Stimulated activated memory B cell treated with anti-CD40 and anti-IgM and Interleukin-4, amounts not matched to agents 10 μg/mL and 1 μg/mL and 100 μg/mL, for 72 hours (primary cell): Measurements from ENCODE around the gene PLXNA3.
"Not testable (repeated sequence)": the region's sequence is repeated elsewhere in the genome, so short reads cannot be mapped to it uniquely, and the experiment has no call there.

Source experiments
- ATAC-seq: fragments of 150-1000 bp; cut with Tn5 transposase; 2 replicates; pipeline ENCODE4 v1.10.0; 2021
- H3K27ac Mint-ChIP-seq: one replicate; pipeline ENCODE4 v1.8.0; 2022; ENCODE audit warnings: mild to moderate bottlenecking, mixed read lengths
- H3K27me3 Mint-ChIP-seq: one replicate; pipeline ENCODE4 v1.8.0; 2022; ENCODE audit warnings: mixed read lengths
- H3K36me3 Mint-ChIP-seq: one replicate; pipeline ENCODE4 v1.8.0; 2022; ENCODE audit warnings: mixed read lengths
- H3K4me1 Mint-ChIP-seq: one replicate; pipeline ENCODE4 v1.8.0; 2022; ENCODE audit warnings: mixed read lengths
- H3K4me3 Mint-ChIP-seq: one replicate; pipeline ENCODE4 v1.8.0; 2022; ENCODE audit warnings: mild to moderate bottlenecking, moderate library complexity, mixed read lengths
- H3K9me3 Mint-ChIP-seq: one replicate; pipeline ENCODE4 v1.8.0; 2022; ENCODE audit warnings: mixed read lengths

PLXNA3 gene

DNA sequence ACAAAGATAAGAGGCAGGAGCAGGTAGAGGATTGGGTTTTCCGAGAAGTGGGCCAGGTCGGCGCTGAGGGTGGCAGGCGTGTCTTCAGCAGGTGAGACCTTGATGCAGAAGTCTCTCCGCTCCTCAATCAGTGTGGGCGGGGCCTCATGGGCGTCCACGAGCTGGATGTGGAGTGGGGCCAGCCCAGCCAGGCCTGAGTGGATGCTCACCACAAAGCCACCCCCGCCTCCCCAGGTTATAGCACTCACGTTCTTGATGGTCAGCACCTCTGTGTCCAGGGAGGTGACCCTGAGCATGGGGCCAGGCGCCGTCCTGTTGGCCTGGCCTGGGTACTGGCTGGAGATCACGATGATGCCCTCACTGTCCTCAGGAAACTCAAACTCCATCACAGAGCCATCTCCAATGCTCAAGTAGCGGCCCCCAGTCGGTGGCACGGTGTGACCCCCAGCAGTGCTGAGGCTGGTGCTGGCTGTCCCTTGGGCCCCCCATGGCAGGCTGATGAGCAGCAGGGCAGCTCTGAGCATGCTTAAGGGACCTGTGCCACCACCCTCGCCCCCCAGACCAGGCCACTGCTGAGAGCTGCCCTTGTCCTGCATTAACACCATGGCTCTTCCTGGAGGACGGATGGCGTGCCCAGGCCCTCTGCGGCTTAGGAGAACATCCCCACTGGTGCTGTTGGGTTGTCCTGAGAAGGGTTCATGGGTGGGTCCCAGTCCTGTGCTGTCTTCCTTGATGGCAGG lies 30.4 kb downstream of the PLXNA3 start:
- Mint-ChIP-seq H3K4me1 (peaks cover 37% of the 10 kb centered on the region), H3K27ac (no peak overlapping the region), H3K9me3 (no peaks in the 10 kb centered on the region), H3K36me3 (peaks cover 14% of the 10 kb centered on the region), H3K4me3 (peak overlapping the region; percentile 94), H3K27me3 (no peaks in the 10 kb centered on the region)
- no peak for ATAC-seq

DNA sequence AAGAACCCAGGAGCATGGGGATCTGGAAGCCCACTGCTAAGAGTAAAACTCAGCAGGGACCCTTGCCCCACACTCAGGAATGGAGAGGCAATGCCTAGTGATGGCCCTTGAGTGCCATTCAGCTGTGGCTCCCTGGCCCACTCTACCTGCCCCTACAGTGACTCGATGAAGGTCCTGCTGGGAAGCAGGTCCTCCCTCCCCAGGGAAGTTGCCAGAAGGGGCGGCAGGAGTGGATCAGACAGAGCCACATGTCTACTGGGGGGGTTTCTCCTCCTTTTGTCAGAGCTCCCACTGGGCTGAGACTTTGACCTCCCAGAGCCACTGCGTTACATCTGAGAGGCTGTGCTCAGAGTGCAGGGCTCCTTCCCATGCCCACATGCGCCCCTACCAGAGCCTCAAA lies 31.1 kb downstream of the PLXNA3 start:
- no peaks in the 10 kb centered on the region for H3K9me3 Mint-ChIP-seq
- peak overlapping the region; percentile 95 for H3K27ac Mint-ChIP-seq
- H3K36me3 Mint-ChIP-seq = peaks cover 14% of the 10 kb centered on the region
- H3K4me1 Mint-ChIP-seq = peaks cover 35% of the 10 kb centered on the region
- H3K27me3 Mint-ChIP-seq = no peaks in the 10 kb centered on the region
- peak overlapping the region; percentile 94 for H3K4me3 Mint-ChIP-seq
- ATAC-seq = no peak

DNA sequence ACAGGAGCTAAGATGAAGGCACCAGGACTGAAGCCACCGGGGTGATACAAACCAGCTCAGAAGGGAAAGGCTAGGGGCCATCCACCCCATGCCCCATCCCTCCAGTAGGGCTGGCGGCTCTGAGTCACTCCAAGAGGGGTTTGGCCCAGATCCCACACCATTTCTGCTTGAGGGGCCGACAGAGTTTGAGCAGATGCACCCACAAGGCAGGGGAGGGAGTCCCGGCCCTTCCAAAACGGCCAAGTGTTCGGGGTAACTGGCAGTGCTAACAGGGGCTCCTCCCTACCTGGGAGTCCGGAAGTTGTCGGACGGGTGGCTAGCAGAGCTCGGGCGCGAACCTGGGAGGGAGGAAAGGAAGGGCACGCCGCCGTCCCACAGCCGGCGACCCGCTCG lies 31.9 kb downstream of the PLXNA3 start:
- H3K4me3 Mint-ChIP-seq = peak overlapping the region; percentile 94
- H3K4me1 Mint-ChIP-seq = peaks cover 35% of the 10 kb centered on the region
- H3K9me3 Mint-ChIP-seq = no peaks in the 10 kb centered on the region
- H3K27ac Mint-ChIP-seq = peak overlapping the region; percentile 95
- no peaks in the 10 kb centered on the region for H3K27me3 Mint-ChIP-seq
- ATAC-seq = peak; percentile 25
- H3K36me3 Mint-ChIP-seq = peaks cover 14% of the 10 kb centered on the region

DNA sequence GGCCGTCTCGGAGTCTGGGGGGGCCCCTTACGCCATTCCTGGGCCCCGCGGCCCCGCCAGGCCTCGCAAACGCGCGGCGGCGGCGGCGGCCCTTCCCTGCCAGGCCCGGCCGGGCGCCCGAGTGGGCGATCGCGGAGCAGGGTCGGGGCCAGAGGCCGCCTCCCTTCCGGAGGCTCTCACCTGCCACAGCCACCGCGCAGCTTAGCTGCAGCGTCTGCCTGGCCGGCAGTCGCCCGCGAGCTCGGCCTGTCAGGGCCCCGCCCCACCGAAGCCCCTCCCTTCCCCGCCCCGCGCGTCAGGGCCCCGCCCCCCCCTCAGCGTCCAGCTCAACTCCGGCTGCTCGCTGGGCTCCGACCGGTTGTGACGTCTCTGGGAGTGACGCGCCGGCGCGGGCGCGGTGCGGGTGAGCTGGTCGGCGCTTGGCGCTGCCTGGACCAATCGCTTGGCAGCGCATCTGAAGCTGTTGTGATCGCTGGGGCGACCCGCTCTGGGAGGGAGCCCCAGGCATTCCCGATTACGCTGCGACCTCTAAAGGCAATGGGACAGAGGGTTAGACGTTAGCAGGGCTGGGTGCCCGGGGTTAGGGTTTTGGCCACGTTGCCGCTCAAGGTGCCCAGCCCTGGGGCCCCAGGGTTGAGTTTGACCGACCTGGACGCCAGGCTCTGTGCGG lies 32.5 kb downstream of the PLXNA3 start, which contains the start of gene SLC10A3:
TSS of gene SLC10A3 (minus strand) at position 216 of the 670 bp plus-strand sequence. CDS start 1,689 bp downstream, outside the sequence.
- peaks cover 35% of the 10 kb centered on the region for H3K4me1 Mint-ChIP-seq
- peak; percentile 93 for ATAC-seq
- H3K27me3 Mint-ChIP-seq = no peaks in the 10 kb centered on the region
- H3K9me3 Mint-ChIP-seq = no peaks in the 10 kb centered on the region
- H3K27ac Mint-ChIP-seq = peak within 1 kb of the TSS; percentile 95
- H3K36me3 Mint-ChIP-seq = peaks cover 14% of the 10 kb centered on the region
- peak within 1 kb of the TSS; percentile 94 for H3K4me3 Mint-ChIP-seq

DNA sequence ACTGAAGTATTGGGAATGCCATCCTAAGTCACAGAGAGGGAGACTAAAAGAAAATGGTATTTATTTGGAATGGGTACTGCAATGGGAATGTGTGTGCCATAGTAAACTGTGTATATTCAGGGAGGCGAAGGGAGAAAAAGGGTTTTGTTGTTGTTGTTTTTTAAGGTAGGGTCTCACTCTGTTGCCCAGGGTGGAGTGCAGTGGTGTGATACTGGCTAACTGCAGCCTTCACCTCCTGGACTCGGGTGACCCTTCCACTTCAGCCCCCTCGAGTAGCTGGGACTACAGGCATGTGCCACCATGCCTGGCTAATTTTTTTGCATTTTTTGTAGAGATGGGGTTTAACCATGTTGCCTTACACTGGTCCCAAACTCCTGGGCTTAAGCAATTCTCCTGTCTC lies 36.6 kb downstream of the PLXNA3 start:
- Mint-ChIP-seq H3K9me3 (no peaks in the 10 kb centered on the region), H3K4me1 (peaks cover 14% of the 10 kb centered on the region), H3K27me3 (no peaks in the 10 kb centered on the region), H3K36me3 (no peaks in the 10 kb centered on the region), H3K27ac (no peak overlapping the region), H3K4me3 (no peak overlapping the region)
- no peak for ATAC-seq

DNA sequence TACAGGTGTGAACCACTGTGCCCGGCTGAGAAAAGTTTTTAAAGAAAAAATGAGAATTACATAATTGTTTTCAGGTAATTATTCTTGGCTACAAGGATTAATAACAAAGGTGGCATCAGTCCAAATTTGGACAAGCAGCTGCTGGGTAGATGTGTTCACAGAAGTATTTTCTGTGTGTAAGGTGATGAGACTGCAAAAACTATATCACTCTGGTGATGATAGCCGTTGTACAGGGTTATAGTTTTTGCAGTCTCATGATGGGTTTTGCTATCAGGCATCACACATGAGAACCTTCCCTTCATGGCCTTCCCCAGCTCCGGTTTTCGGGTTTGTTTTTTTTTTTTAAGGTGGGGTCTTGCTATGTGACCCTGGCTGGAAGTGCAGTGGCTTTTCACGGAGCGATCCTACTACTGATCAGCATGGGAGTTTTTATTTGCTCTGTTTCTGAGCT lies 37.4 kb downstream of the PLXNA3 start:
- ATAC-seq = no peak
- no peaks in the 10 kb centered on the region for H3K27me3 Mint-ChIP-seq
- H3K4me3 Mint-ChIP-seq = no peak overlapping the region
- no peaks in the 10 kb centered on the region for H3K9me3 Mint-ChIP-seq
- no peaks in the 10 kb centered on the region for H3K36me3 Mint-ChIP-seq
- H3K27ac Mint-ChIP-seq = no peak overlapping the region
- peaks cover 11% of the 10 kb centered on the region for H3K4me1 Mint-ChIP-seq

DNA sequence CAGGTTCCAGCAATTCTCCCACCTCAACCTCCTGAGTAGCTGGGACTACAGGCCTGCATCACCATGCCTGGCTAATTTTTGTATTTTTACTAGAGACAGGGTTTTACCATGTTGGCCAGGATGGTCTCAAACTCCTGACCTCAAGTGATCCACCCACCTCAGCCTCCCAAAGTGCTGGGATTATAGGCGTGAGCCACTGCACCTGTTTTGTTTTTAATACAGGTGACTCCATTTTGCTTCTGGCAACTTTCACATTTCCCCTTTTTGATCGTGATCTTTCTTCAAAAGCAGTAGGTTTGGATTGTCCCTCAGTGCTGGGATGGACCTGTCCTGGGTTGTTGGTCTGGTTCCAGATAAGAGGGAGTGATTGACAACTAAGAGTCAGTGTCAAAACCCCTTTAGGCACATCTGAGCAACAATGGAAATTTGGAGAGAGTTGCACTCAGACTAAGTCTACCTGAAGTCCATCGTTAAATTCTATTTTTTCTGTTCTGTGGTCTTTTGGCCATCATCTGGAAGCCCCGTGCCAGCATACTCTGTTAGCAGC lies 38.6 kb downstream of the PLXNA3 start:
- H3K9me3 Mint-ChIP-seq, H3K4me1 Mint-ChIP-seq, H3K27me3 Mint-ChIP-seq, H3K4me3 Mint-ChIP-seq, H3K36me3 Mint-ChIP-seq: not testable (repeated sequence)
- peak; percentile 20 for ATAC-seq
- peak overlapping the region; percentile 87 for H3K27ac Mint-ChIP-seq

DNA sequence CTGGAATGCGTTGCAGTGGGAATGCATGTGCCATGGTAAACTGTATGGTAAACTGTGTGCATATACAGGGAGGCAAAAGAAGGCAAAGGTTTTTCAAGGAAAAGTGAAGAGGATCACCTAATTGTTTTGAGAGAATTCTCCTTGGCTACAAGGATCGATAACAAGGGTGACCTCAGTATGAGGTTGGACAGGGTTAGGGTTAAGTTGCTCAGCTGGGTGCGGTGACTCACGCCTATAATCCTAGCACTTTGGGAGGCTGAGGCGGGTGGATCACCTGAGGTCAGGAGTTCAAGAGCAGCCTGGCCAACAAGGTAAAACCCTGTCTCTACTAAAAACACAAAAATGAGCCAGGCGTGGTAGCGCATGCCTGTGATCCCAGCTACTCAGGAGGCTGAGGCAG lies 43.3 kb downstream of the PLXNA3 start:
- H3K4me3 Mint-ChIP-seq, H3K9me3 Mint-ChIP-seq, ATAC-seq, H3K27ac Mint-ChIP-seq, H3K4me1 Mint-ChIP-seq, H3K27me3 Mint-ChIP-seq: not testable (repeated sequence)
- H3K36me3 Mint-ChIP-seq = peaks cover 15% of the 10 kb centered on the region

DNA sequence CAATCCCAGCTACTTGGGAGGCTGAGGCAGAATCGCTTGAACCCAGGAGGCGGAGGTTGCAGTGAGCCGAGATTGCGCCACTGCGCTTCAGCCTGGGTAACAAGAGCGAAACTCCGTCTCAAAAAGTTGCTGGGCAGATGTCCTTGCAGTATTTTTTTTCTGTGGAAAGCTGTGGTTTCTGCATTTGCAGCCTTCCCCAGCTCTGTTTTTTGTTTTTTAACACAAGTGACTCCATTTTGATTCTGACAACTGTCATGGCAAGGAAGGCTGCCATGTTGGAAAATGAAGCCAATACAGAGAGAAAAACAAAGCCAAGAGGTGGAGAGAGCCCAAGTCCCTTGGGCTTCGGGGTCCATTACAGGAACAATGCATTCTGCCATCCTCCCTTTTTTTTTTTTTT lies 44.0 kb downstream of the PLXNA3 start:
- no peak overlapping the region for H3K4me3 Mint-ChIP-seq
- no peak overlapping the region for H3K27ac Mint-ChIP-seq
- H3K4me1 Mint-ChIP-seq = no peaks in the 10 kb centered on the region
- no peaks in the 10 kb centered on the region for H3K27me3 Mint-ChIP-seq
- ATAC-seq = no peak
- H3K9me3 Mint-ChIP-seq = no peaks in the 10 kb centered on the region
- H3K36me3 Mint-ChIP-seq = peaks cover 20% of the 10 kb centered on the region

DNA sequence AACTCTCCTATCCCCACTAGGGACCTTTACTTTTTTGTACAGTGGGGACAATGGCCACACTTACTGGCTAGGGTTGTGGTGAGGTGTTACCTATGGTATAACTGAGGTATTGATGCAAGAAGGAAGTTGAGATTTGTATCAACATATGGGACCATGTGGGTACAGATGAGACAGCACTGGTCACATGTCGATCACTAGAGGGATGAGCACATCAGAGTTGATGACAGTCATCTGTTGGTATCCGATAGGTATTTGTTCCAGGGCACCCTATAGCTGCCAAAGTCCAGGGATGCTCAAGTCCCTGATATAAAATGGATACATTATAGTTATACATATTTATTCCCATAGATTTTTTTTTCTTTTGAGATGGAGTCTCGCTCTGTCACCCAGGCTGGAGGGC lies 44.9 kb downstream of the PLXNA3 start:
- ATAC-seq = no peak
- H3K4me3 Mint-ChIP-seq = no peak overlapping the region
- no peaks in the 10 kb centered on the region for H3K4me1 Mint-ChIP-seq
- H3K27ac Mint-ChIP-seq = no peak overlapping the region
- H3K36me3 Mint-ChIP-seq = peaks cover 20% of the 10 kb centered on the region
- no peaks in the 10 kb centered on the region for H3K9me3 Mint-ChIP-seq
- no peaks in the 10 kb centered on the region for H3K27me3 Mint-ChIP-seq

DNA sequence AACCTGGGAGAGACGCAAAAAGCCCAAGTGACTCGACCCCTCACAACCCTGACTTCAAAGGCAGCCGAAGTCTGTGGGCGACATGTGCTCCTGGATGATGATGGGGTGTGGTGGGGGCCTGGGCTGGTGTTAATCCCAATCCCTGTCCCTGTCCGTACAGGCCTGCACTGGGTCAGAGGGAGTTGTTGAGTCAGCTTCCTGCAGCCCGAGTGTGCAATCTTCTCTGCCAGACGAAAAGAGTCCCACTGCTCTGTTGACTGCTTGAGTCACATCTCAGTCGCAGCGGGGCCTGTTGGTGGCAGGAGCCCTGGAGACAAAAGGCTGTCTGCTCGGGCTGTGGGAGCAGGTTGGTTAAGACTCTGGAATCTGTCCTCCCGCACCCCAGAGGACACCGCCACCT lies 47.7 kb downstream of the PLXNA3 start:
- no peak overlapping the region for H3K4me3 Mint-ChIP-seq
- peaks cover 40% of the 10 kb centered on the region for H3K36me3 Mint-ChIP-seq
- ATAC-seq = no peak
- no peaks in the 10 kb centered on the region for H3K9me3 Mint-ChIP-seq
- no peaks in the 10 kb centered on the region for H3K27me3 Mint-ChIP-seq
- no peak overlapping the region for H3K27ac Mint-ChIP-seq
- peaks cover 7% of the 10 kb centered on the region for H3K4me1 Mint-ChIP-seq

DNA sequence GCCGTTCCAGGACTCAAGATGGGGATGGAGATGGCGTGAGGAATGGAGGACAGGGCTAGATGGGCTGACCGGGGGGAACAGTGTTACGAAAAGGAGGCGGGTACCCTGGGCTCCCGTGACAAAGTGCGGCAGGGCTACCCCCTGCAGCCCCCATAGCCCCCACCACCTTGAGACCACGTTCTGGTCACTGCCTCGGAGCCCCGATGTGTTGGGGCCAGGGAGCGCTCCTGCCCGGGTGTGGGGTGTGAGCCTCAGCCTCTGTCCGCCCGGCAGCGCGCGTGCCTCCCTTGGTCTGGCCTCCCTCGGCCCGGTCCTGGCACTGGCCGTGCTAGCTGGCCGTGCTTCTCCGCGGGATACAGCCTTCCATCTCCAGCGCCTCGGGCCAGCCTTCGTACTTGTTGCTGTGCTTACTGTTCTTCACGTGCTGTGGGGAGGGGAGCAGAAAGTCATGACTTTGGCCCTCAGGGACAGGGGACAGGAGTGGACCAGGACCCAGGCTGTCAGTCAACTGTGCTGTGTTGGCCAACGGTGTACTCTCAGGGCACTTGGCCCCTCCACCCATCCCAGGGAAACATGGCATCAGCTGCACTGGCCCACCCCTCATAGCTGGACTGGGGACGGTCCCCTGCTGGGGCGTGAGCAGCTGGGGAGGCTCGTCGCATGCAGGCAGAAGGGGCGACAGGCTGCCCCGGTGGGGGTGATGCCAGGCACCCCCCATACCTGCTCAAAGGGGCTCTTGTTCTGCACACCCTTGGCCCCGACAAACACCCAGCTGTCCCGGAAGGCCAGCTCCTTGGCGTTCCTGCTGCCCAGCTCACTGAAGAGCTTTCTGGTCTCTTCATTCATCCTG lies 48.6 kb downstream of the PLXNA3 start:
- peaks cover 7% of the 10 kb centered on the region for H3K4me1 Mint-ChIP-seq
- H3K36me3 Mint-ChIP-seq = peaks cover 44% of the 10 kb centered on the region
- H3K27me3 Mint-ChIP-seq = no peaks in the 10 kb centered on the region
- no peak for ATAC-seq
- no peak overlapping the region for H3K27ac Mint-ChIP-seq
- no peaks in the 10 kb centered on the region for H3K9me3 Mint-ChIP-seq
- no peak overlapping the region for H3K4me3 Mint-ChIP-seq

DNA sequence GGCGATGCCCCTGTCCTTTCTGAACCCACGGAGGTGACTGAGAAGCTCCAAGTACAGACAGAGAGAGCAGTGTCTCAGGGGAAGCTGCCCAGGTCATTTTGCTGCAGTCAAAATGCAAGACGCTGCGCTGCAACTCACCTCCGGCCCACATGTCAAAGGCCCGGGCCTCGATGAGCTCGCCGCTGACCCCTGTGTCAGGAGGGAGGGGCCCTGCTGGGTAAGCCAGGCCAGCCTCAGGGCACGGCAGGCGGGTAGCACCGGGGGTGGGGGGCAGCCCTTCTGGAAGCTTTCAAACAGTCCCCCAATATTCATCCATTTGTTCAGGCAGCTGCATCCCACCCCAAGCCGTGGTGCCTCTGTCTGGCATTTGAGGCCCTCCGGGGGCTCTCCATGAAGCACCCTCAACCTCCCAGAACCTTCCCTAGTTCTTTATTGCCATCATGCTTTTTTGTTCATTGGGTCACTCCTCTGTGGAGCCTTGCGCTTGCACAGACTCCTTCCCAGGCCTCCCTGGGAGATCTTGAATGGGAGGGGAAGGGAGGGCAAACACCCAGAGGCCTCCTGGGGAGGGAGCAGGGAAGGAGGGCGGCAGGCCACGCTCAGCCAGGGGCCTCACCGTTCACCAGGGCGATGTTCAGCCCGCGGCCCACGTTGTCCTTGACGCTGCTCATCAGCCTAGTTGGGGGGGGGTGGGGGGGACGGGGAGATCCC lies 49.7 kb downstream of the PLXNA3 start:
- Mint-ChIP-seq H3K4me1 (peaks cover 7% of the 10 kb centered on the region), H3K36me3 (peaks cover 44% of the 10 kb centered on the region), H3K9me3 (no peaks in the 10 kb centered on the region), H3K4me3 (no peak overlapping the region), H3K27ac (no peak overlapping the region), H3K27me3 (no peaks in the 10 kb centered on the region)
- no peak for ATAC-seq

DNA sequence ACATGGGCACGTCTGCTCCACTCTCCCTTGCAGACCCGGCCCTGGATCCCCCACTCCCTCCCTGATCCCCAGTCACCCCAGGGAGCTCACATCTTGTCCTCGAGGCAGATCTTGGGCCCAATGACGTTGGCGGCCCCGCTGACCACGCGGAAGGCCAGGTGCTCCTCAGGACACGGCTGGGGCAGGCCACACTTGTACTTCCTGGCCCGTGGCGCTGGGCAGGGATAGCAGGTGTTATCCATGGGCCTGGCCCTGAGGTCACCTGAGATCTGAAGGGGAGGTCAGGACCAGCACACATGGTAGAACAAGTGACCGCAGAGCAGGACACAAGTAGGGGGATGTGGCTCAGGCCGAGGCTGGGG lies 50.3 kb downstream of the PLXNA3 start:
- no peak for ATAC-seq
- H3K4me3 Mint-ChIP-seq = no peak overlapping the region
- H3K27ac Mint-ChIP-seq = peak overlapping the region; percentile 6
- H3K4me1 Mint-ChIP-seq = peaks cover 8% of the 10 kb centered on the region
- peaks cover 44% of the 10 kb centered on the region for H3K36me3 Mint-ChIP-seq
- H3K27me3 Mint-ChIP-seq = no peaks in the 10 kb centered on the region
- no peaks in the 10 kb centered on the region for H3K9me3 Mint-ChIP-seq

DNA sequence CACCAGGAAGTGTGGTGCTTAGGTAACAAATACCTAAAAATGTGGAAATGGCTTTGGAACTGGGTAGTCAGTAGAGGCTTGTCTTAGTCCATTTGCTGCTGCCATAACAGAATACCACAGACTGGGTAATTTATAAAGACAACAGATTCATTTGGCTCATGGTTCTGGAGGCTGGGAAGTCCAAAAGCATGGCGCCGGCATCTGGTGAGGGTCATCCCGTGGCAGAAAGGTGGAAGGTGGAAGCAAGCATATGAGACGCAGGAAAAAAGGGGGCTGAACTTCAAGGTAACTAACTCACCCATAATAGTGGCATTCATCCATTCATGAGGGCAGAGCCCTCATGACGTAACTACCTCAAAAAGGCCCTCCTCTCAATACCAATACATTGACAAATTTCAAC lies 51.4 kb downstream of the PLXNA3 start:
- ATAC-seq = no peak
- Mint-ChIP-seq H3K4me1 (peaks cover 16% of the 10 kb centered on the region), H3K4me3 (no peak overlapping the region), H3K36me3 (peaks cover 51% of the 10 kb centered on the region), H3K27me3 (no peaks in the 10 kb centered on the region), H3K9me3 (no peaks in the 10 kb centered on the region), H3K27ac (no peak overlapping the region)
